PC-3 (cell line): Measurements from ENCODE around the gene B4GALT2.

Experiments used
- EZH2 ChIP-seq: fragments of 300-600 bp; sonication (generic); IDR thresholded peaks from one replicate; pipeline ENCODE4 v1.6.1; 2017; ENCODE audit warnings: antibody characterized with exemption, mild to moderate bottlenecking, low read length; ENCODE audit not compliant: unreplicated experiment
- TF ChIP-seq, protein P1 (sequence below): fragments of 300-600 bp; sonication (generic); conservative IDR thresholded peaks from 2 replicates; pipeline ENCODE4 v1.5.1; 2017; ENCODE audit warnings: antibody characterized with exemption, low read depth, mild to moderate bottlenecking, low read length

DNA sequence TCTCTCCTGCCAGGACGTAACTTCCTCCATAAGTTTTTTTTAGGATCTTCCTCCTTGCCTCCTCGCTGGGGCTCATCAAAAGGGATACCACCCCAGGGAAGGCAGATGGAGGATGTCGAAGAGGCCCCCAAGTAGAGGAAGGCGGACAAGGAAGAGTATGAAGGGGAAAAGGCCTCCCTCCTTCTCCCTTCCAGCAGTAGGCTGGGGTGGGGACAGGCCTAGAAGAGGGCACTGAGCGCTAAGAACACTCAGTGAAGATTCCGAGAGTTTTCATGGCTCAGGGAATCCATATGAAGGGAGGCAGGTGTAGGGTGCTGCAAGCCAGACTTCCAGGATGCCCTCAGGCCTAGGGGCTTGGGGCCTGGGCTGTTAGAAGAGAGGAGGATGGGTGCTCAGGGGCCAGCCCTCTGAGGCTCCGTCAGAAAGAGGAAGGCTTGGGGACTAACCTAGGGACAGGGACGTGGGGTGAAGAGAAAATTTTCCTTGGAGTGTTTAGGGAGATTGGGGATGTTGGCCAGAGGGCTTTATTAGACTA lies 54.1 kb downstream of the B4GALT2 start:
- TF ChIP-seq, protein P1, sequence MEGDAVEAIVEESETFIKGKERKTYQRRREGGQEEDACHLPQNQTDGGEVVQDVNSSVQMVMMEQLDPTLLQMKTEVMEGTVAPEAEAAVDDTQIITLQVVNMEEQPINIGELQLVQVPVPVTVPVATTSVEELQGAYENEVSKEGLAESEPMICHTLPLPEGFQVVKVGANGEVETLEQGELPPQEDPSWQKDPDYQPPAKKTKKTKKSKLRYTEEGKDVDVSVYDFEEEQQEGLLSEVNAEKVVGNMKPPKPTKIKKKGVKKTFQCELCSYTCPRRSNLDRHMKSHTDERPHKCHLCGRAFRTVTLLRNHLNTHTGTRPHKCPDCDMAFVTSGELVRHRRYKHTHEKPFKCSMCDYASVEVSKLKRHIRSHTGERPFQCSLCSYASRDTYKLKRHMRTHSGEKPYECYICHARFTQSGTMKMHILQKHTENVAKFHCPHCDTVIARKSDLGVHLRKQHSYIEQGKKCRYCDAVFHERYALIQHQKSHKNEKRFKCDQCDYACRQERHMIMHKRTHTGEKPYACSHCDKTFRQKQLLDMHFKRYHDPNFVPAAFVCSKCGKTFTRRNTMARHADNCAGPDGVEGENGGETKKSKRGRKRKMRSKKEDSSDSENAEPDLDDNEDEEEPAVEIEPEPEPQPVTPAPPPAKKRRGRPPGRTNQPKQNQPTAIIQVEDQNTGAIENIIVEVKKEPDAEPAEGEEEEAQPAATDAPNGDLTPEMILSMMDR: no peak
- TF ChIP-seq EZH2: no peak
